PC-9 (cell line): ENCODE results near the gene FARS2.

Source experiments
- EZH2 ChIP-seq: fragments of 200-600 bp; sonication (generic); IDR thresholded peaks from 2 replicates; pipeline ENCODE4 v1.8.0; 2017; ENCODE audit warnings: antibody characterized with exemption, low read depth
- TF ChIP-seq, protein P1 (sequence below): fragments of 200-600 bp; sonication (generic); conservative IDR thresholded peaks from 2 replicates; pipeline ENCODE4 v1.6.1; 2017; ENCODE audit warnings: mixed run types, antibody characterized with exemption, mild to moderate bottlenecking, moderate library complexity

DNA sequence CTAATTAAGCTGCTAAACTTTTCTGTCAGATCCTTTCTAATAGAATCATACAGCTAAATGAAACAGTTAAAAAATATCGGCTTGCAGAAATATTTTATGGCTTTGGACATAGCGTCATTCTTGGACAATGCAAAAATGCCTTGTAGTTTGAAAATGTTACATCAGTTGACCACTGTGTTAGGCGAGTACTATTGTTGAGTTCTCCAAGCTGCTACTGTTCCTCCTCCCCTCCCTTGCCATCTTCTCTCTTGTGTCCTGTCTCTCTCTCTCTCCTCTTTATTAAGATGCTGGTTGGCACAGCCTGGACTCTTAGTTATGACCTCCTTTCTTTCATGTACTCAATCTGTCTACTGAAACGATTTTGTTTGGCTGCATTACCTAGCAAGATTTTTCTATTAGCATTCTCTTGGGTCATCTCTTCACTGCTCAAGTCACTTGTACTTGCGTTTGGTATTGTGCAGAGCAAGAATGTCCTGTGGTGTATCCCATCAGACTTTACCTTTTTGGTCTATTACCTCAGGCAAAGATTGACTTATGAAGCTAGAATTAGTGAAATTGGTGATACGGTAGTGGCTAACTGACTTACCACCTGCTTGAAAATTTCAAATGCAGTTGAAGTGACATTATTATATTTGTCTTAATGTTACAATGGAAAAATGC lies 127.9 kb downstream of the FARS2 start:
- TF ChIP-seq, protein P1, sequence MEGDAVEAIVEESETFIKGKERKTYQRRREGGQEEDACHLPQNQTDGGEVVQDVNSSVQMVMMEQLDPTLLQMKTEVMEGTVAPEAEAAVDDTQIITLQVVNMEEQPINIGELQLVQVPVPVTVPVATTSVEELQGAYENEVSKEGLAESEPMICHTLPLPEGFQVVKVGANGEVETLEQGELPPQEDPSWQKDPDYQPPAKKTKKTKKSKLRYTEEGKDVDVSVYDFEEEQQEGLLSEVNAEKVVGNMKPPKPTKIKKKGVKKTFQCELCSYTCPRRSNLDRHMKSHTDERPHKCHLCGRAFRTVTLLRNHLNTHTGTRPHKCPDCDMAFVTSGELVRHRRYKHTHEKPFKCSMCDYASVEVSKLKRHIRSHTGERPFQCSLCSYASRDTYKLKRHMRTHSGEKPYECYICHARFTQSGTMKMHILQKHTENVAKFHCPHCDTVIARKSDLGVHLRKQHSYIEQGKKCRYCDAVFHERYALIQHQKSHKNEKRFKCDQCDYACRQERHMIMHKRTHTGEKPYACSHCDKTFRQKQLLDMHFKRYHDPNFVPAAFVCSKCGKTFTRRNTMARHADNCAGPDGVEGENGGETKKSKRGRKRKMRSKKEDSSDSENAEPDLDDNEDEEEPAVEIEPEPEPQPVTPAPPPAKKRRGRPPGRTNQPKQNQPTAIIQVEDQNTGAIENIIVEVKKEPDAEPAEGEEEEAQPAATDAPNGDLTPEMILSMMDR: no peak
- TF ChIP-seq EZH2: no peak
